Measurements from ENCODE around the gene ZNF613. TPM values are rescaled to one million over a fixed set of nuclear protein-coding genes. Genes with fewer than 3 reads are reported as not detected.

Gene ZNF613
- total RNA-seq, 1 experiment from 2014 or later = 2.2 TPM

DNA sequence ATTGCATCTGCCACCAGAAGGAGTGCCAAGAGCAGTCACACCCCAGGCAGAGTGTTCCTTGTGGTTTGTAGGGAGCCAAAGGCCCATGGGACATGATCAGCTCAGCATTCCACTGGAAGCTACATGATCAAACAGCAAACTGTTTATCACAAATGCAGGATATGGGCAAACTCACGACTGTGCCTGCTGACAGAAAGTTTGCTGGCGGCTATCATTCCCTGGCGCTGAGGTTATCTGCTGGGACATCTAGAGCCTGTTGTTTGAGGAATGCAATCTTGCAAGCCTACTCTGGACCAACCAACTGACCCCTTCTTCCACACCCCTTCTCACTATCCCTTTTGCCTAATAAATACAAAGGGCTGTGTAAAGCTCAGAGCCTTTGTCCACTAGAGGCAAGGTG, 7.7 kb upstream of the ZNF613 start:
- RAD21 ChIA-PET (ENCODE audit: low non-redundant PET in 1 of 2, low total read pairs in 2 of 2, uncharacterized antibody in 2 of 2, unreplicated experiment in 2 of 2) = no interaction called here
- Histone ChIP-seq H4K20me1 (ENCODE audit: insufficient read depth) (no peaks in the 10 kb centered on the region), H3K9me2 (ENCODE audit: insufficient read depth) (no peaks in the 10 kb centered on the region), H3K4me3 (replicated peaks in 1 of 2; ENCODE audit: low read depth in 1 of 2, low read length in 2 of 2) (no peak overlapping the region), H2AFZ (ENCODE audit: low read depth, low read length, poor library complexity, severe bottlenecking) (no peak overlapping the region), H3K27me3 (ENCODE audit: insufficient read depth, low read length) (no peaks in the 10 kb centered on the region), H3K79me2 (ENCODE audit: insufficient read depth, low read length) (no peaks in the 10 kb centered on the region), H3K27ac (ENCODE audit: low read depth, low read length) (no peak overlapping the region), H3K4me2 (ENCODE audit: low read length) (no peak overlapping the region), H3K9me3 (ENCODE audit: control insufficient read depth in 1 of 2, insufficient read depth in 1 of 2, low read depth in 1 of 2, low read length in 2 of 2) (peaks cover 37 to 45% of the 10 kb centered on the region in 2 experiments; a peak in 3 of 4 replicates), H3K9ac (ENCODE audit: low read length) (no peak overlapping the region), H3K36me3 (ENCODE audit: control insufficient read depth in 1 of 2, insufficient read depth in 2 of 2, low read length in 2 of 2) (no peaks in the 10 kb centered on the region), H3K4me1 (ENCODE audit: control insufficient read depth in 1 of 2, insufficient read depth in 2 of 2, low read length in 2 of 2) (no peaks in the 10 kb centered on the region)
- no peak for DNase-seq (ENCODE audit: low read depth, low spot score)
- intact Hi-C loops (cut with micrococcal nuclease) = no loop called here
- BruUV-seq (replicated peaks) = no TSS peak
- TF ChIP-seq SRF (IDR thresholded peaks at IDR 0.05; ENCODE audit: low read depth) = no peak
- POLR2A ChIA-PET = no interaction called here
- ATAC-seq = no peak
- CTCF ChIA-PET = no interaction called here

DNA sequence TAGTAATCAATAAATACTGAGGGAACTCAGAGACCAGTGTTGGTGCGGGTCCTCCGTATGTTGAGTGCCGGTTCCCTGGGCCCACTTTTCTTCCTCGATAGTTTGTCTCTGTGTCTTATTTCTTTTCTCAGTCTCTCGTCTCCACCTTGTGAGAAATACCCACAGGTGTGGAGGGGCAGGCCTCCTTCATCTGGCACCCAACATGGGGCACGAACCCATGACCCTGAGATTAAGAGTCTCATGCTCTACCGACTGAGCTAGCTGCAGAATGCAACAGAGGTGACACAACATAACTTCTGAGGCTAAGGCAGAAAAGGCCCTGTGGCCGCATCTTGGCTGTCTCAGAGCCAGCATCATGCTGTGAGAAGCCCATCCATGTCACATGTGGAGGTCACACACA, 5.3 kb upstream of the ZNF613 start:
- ATAC-seq (no peak), DNase-seq (ENCODE audit: low read depth, low spot score) (no peak)
- ChIA-PET RAD21 (ENCODE audit: low non-redundant PET in 1 of 2, low total read pairs in 2 of 2, uncharacterized antibody in 2 of 2, unreplicated experiment in 2 of 2) (no interaction called here), CTCF (no interaction called here), POLR2A (no interaction called here)
- Histone ChIP-seq H3K9ac (ENCODE audit: low read length) (no peak overlapping the region), H3K27me3 (ENCODE audit: insufficient read depth, low read length) (no peaks in the 10 kb centered on the region), H3K4me1 (ENCODE audit: control insufficient read depth in 1 of 2, insufficient read depth in 2 of 2, low read length in 2 of 2) (peaks cover 0 to 7% of the 10 kb centered on the region in 2 experiments; a peak in 1 of 4 replicates), H4K20me1 (ENCODE audit: insufficient read depth) (no peaks in the 10 kb centered on the region), H3K9me2 (ENCODE audit: insufficient read depth) (no peaks in the 10 kb centered on the region), H3K36me3 (ENCODE audit: control insufficient read depth in 1 of 2, insufficient read depth in 2 of 2, low read length in 2 of 2) (no peaks in the 10 kb centered on the region), H3K9me3 (ENCODE audit: control insufficient read depth in 1 of 2, insufficient read depth in 1 of 2, low read depth in 1 of 2, low read length in 2 of 2) (peaks cover 26 to 36% of the 10 kb centered on the region in 2 experiments; a peak in 3 of 4 replicates), H2AFZ (ENCODE audit: low read depth, low read length, poor library complexity, severe bottlenecking) (no peak overlapping the region), H3K79me2 (ENCODE audit: insufficient read depth, low read length) (no peaks in the 10 kb centered on the region), H3K4me3 (replicated peaks in 1 of 2; ENCODE audit: low read depth in 1 of 2, low read length in 2 of 2) (no peak overlapping the region), H3K27ac (ENCODE audit: low read depth, low read length) (no peak overlapping the region), H3K4me2 (ENCODE audit: low read length) (no peak overlapping the region)
- intact Hi-C loops (cut with micrococcal nuclease) = no loop called here
- no TSS peak for BruUV-seq (replicated peaks)
- TF ChIP-seq, protein P1, sequence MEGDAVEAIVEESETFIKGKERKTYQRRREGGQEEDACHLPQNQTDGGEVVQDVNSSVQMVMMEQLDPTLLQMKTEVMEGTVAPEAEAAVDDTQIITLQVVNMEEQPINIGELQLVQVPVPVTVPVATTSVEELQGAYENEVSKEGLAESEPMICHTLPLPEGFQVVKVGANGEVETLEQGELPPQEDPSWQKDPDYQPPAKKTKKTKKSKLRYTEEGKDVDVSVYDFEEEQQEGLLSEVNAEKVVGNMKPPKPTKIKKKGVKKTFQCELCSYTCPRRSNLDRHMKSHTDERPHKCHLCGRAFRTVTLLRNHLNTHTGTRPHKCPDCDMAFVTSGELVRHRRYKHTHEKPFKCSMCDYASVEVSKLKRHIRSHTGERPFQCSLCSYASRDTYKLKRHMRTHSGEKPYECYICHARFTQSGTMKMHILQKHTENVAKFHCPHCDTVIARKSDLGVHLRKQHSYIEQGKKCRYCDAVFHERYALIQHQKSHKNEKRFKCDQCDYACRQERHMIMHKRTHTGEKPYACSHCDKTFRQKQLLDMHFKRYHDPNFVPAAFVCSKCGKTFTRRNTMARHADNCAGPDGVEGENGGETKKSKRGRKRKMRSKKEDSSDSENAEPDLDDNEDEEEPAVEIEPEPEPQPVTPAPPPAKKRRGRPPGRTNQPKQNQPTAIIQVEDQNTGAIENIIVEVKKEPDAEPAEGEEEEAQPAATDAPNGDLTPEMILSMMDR (IDR thresholded peaks at IDR 0.05 in 2 of 3, conservative IDR thresholded peaks at IDR 0.05 in 1 of 3; ENCODE audit: borderline replicate concordance in 1 of 3, insufficient read depth in 1 of 3, low read depth in 2 of 3, low read length in 2 of 3) = no peak
- TF ChIP-seq EGR1 (IDR thresholded peaks at IDR 0.05; ENCODE audit: low read depth) (no peak), YY1 (IDR thresholded peaks at IDR 0.05; ENCODE audit: extremely low read depth, insufficient replicate concordance, low read depth, low read length) (no peak), CBX3 (IDR thresholded peaks at IDR 0.05; ENCODE audit: low read depth) (no peak), CEBPB (IDR thresholded peaks at IDR 0.05; ENCODE audit: low read depth) (no peak), TCF7L2 (IDR thresholded peaks at IDR 0.05; ENCODE audit: borderline replicate concordance, extremely low read depth, insufficient read depth, insufficient read length) (no peak), JUND (IDR thresholded peaks at IDR 0.05) (no peak), SP1 (IDR thresholded peaks at IDR 0.05; ENCODE audit: low read depth) (no peak), FOSL1 (IDR thresholded peaks at IDR 0.05; ENCODE audit: low read depth) (no peak), ZFX (IDR thresholded peaks at IDR 0.05) (no peak), EZH2phosphoT487 (IDR thresholded peaks at IDR 0.05; ENCODE audit: borderline replicate concordance) (no peak), RAD21 (IDR thresholded peaks at IDR 0.05; ENCODE audit: low read depth) (no peak), SRF (IDR thresholded peaks at IDR 0.05; ENCODE audit: low read depth) (no peak), EZH2 (IDR thresholded peaks at IDR 0.05) (no peak)
- TF ChIP-seq, protein P2, sequence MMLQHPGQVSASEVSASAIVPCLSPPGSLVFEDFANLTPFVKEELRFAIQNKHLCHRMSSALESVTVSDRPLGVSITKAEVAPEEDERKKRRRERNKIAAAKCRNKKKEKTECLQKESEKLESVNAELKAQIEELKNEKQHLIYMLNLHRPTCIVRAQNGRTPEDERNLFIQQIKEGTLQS (IDR thresholded peaks at IDR 0.05) = no peak
- TF ChIP-seq, protein P3, sequence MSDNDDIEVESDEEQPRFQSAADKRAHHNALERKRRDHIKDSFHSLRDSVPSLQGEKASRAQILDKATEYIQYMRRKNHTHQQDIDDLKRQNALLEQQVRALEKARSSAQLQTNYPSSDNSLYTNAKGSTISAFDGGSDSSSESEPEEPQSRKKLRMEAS (IDR thresholded peaks at IDR 0.05) = no peak
- TF ChIP-seq, protein P4, sequence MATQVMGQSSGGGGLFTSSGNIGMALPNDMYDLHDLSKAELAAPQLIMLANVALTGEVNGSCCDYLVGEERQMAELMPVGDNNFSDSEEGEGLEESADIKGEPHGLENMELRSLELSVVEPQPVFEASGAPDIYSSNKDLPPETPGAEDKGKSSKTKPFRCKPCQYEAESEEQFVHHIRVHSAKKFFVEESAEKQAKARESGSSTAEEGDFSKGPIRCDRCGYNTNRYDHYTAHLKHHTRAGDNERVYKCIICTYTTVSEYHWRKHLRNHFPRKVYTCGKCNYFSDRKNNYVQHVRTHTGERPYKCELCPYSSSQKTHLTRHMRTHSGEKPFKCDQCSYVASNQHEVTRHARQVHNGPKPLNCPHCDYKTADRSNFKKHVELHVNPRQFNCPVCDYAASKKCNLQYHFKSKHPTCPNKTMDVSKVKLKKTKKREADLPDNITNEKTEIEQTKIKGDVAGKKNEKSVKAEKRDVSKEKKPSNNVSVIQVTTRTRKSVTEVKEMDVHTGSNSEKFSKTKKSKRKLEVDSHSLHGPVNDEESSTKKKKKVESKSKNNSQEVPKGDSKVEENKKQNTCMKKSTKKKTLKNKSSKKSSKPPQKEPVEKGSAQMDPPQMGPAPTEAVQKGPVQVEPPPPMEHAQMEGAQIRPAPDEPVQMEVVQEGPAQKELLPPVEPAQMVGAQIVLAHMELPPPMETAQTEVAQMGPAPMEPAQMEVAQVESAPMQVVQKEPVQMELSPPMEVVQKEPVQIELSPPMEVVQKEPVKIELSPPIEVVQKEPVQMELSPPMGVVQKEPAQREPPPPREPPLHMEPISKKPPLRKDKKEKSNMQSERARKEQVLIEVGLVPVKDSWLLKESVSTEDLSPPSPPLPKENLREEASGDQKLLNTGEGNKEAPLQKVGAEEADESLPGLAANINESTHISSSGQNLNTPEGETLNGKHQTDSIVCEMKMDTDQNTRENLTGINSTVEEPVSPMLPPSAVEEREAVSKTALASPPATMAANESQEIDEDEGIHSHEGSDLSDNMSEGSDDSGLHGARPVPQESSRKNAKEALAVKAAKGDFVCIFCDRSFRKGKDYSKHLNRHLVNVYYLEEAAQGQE (IDR thresholded peaks at IDR 0.05; ENCODE audit: low read depth) = no peak

Measured in HCT116 (cell line).